Stimulated activated CD4-positive, alpha-beta T cell treated with anti-CD3 and anti-CD28 coated beads, TNF-alpha, amount 100 ng/mL, for 24 hours (primary cell): ENCODE results near the gene RAD51.

Experiments
- DNase-seq, 3 experiments: peaks; one replicate each; pipeline ENCODE4 v3.0.0-alpha.2; 2020; ENCODE audit warnings: low read depth in 3 of 3

RAD51 gene

DNA sequence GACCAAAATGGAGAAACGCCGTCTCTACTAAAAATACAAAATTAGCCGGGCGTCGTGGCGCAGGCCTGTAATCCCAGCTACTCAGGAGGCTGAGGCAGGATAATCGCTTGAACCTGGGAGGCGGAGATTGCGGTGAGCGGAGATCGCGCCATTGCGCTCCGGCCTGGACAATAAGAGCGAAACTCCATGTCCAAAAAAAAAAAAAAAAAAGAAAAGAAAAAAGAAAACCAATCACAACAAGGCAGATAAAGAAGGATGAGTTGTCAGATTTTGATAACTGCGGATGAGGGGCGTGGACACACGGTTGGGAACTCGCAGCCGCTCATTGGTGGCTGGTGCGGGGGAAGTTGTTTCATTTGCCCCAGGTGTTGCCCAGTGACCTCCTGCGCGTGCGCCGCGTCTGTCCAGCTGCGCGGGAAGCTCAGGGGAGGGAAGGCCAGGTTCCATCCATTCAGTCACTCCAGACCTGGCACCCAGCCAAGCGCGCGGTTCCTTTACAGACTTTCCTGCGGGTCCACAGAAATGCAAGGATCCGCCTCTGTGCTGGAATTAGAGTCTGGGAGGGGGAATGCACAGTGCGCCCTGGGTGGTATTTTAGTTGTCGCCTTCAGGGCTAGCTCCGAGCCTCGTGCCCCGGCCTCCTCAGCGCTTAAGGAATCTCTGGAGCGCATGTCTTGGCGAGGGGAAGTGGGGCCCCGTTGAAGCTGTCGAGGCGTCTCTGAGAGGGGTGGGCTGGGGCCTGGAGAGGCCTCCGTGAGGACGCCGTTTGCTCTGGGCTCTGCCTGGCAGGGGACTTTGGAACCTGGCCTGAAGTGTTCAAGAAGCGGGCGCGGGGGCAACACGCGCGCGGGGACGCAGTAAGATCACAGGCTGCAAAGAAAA, 68.2 kb downstream of the RAD51 start:
- peak in 1 of 3 experiments; percentile 53 for DNase-seq

DNA sequence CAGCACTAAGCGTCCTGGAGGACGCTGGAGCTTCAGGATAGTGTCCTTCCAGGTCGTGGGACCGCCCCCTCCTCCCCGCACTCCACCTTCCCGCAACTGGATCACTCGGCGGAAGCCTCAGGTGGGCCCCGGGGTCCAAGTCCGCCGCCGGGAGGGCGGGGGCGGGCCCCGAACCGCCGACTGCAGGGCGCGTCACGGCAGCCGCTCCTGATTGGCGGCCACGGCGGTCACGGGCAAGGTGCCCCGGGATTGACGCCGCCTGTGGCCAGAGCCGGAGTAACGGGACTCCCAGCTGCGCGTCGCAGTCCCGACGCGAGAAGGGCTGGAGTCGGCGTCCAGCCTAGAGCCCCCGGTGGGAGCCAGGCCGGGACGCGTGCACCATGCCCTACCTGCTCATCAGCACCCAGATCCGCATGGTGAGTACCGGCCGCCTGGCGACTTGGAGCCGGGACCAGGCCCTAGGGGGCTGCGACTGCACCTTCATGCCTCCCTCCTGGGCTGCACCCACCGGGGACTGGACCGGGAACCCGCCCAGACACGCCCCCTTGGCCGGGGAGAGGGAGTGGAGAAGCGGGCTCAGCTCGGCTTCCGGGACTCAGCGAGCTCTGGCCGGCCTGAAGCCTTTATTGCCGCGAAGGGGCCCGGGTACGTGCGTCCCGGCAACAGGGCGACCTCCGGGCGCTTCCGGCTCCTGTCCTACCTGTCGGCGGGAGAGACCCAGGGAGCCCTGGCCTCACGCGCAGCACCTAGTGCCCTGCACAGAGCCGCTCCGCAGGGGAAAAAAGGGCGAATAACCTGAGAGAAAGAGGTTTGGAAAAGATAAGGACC, 69.0 kb downstream of the RAD51 start, which contains the start of gene GCHFR:
TSS of gene GCHFR (plus strand) at position 268 of the 828 bp plus-strand sequence. CDS start at position 381, 113 bp downstream.
- peak in 1 of 3 experiments; percentile 69 for DNase-seq

DNA sequence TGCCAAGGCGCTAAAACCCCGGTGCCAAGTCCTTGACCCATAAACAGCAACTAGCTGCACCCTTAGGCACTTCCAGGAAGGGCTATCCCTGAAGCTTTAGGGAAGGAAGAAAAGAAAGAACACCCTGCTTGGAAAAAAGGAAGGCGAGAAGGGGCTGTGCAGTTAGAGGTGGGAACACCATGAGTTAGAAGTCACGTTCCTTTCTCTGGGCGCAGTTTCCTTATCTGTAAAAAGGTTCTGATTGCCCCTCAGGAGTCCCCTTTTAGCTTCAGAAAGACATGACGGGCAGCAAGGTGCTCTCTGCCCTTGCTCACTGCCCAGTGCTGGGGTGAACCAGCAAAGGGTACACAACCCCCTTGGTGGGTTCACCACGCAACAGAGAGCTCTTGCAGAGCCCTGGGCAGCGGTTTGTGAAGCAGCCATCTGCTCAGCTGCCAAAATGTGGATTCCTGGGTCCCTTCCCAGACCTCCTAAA, 69.7 kb downstream of the RAD51 start:
- no peak for DNase-seq

DNA sequence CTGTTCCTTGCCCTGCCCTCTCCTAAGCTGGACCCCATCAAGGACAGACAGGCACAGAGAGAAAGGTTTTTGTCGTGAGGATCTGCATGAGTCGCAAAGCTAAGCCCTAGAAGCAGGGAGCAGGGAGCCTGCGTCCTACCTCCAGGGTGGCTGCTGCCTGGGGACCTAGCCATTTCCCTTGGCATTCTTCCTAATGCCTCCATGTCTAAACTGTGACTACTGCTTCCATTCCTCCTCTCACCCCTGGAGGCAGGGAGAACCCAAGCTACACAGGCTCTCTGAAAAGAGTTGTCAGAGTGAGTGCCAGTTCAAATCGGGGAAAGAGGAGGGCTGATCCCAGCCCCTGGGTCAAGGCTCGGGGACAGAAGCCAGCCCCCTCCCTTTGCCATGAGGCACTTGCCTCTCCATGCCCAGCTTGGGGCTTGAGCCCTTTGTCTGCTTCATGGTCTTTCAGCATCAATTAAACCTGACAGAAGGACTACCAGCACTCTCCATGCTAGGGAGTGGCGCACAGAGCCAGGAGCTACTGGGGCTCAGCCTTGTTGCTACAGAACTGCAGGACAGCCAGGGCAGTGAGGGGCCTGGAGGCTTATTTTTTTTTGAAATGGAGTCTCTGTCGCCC, 71.3 kb downstream of the RAD51 start:
- DNase-seq: no peak

DNA sequence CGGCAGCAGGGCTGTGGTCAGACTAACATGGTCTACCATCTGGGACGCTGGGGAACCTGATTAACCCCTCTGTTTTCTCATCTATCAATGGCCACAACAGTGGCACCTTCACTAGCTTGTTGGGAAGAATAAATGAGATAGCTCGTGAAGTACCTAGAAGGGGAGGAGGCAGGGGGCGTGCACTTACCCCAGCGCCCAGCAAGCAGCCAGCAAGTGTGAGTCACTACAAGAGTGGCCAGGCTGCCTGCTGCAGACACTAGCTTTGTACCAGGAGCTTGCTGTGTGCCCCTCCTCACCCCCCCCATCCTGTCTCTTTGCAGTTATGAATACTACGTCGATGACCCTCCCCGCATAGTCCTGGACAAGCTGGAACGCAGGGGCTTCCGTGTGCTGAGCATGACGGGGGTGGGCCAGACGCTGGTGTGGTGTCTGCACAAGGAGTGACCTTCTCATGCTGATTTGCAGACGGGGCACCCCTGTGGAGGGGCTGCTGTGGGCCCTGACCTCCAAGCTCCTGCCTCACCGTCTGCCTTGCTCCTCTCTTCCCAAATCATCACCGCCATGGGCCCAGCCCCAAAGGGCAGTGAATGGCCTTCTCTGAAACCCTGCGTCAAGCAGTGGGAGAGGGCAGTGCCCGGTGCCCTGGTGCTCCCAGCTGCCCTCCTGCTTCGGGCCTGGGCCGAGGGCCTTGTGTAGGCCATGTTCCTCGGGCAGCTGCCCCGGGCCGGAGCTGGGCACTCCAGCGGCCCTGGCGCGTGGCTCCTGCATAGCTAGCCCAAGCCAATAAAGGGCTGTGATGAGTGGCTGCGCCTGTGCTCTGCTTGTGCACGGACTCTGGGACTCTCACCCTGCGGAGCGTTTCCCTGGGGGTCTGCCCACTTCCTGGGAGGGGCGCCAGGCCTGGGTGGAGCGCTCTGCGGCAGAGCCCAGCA, 72.2 kb downstream of the RAD51 start:
- no peak for DNase-seq

DNA sequence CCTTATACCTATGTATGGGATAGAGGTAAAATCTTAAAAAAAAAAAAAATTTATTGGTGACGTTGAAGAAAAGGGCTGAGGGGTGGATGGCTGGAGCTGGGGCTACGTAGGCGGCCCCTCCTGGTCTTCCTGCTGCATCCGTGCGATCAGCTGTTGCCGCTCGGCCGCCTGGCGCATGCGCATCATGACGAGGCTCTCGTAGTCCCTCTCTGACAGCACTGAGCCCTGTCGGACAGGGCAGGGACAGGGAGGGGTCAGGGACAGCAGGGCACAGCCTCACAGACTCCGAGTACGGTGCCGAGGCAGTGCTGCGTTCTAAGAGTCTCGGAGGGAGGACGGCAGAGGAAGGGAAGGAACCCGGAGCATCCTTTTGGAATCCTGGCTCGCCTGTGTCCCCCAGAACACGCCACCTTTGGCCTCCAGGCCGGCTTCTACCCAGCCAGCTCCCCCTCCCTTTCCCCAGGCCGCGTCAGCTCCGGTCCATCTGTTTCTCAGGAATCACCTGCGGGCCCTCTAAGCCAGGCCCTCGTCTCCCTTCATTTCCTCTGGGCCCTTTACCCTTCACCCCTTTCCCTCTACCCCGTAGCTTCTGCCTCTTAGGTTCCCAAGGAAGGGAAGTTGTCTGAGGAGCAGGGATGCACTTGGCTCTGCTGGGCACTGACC, 73.0 kb downstream of the RAD51 start:
- DNase-seq: no peak

DNA sequence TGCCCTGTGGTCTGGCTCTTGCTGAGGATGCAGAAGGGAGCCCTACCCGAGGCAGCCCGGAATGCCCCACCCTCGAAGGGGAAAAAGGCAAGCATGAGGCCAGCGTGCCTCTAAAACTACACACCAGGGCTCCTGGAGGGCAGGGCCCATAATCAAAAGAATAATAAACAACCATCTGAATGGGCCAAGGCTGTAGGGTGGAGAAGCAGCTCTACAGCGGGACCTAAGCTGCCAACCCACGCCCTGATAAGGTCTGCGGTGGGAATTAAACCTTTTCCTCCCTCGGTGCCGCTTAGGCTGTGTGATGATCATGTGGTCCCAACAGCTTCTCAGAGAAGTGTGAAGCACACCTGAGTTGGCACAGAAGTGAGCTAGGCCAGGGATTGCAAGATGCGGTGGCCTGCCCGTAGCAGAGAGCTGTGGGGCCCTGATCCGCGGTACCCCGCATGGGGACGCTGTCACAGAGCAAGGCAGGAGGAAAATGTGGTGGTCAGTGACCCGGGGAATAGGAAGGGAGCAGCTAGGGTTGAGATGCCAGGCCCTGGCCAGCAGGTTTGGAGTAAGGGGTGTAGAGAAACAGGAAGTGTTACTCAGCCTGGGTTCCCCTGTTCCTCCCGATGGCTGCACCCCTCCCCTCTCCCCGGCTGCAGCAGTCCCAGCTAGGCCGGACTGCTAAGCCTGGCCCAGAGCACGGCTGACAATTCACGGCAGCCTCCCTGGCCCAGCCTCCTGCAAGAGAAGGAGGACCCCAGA, 73.7 kb downstream of the RAD51 start:
- DNase-seq: no peak

DNA sequence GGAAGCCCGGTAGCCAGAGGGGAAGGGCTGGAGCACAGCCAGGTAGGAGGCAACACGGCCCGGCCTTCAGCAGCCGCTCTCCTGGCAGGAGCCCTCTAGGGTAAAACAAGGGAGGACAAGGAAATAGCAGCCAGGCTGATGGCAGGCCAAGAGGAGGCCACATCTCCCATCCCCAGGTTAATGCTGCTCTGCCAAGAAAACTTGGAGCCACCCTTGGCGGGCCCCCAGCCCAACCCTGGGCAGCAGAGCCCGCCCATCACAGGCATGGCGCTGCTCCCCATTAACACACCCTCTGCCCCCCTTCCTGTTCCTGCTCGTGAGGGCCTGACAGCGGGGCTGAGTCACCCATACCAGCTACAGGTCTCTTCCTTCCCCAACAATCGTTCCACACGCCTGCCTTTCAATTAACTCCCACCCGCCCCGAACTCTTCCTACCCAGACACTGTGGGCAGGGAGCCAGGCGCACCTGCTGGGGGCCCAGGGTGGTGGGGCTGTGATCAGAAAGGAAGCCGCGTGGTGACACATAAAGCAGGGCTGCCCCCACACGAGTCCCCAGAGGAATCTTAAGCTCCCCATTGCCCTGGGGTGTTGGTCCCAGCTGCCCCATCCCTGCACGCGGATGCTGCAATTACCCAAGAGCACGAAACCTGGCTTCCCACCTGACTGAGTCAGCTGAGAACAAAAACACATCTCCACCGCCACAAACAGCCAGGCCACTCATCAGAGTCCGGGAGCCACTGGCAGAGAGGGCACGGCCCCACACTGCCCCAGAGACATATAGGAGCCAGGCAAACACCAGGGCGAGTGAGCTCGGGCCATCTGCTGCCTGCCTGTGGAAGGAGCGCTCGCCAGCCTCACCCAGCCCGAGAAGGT, 74.5 kb downstream of the RAD51 start, which contains the start of gene C15orf62:
TSS of gene C15orf62 (plus strand) at position 707 of the 873 bp plus-strand sequence. CDS start 516 bp downstream, outside the sequence.
- peak in 2 of 3 experiments; percentile 47 to 69 for DNase-seq

DNA sequence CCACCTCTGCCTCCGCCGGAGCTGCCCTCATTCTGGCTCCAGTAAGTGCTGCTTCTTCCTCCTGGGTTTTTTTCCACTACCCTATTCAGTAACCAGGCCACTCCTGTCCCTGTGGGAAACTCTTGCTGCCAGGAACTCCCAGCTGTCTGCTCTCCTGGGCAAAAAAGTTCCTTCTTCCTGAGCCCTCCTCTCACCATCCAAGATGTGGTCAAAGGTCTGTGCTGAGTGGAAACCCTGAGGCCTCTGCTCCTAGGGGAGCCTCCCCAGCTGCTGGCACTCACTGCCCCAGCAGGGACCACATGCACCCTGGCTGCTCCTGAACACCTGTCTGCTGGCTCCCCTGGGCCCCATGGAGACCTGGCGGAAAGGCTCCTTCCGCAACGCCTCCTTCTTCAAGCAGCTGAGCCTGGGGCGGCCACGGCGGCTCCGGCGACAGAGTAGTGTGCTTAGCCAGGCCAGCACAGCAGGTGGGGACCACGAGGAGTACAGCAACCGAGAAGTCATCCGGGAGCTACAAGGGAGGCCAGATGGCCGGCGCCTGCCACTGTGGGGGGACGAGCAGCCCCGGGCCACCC, 75.3 kb downstream of the RAD51 start:
- no peak for DNase-seq

DNA sequence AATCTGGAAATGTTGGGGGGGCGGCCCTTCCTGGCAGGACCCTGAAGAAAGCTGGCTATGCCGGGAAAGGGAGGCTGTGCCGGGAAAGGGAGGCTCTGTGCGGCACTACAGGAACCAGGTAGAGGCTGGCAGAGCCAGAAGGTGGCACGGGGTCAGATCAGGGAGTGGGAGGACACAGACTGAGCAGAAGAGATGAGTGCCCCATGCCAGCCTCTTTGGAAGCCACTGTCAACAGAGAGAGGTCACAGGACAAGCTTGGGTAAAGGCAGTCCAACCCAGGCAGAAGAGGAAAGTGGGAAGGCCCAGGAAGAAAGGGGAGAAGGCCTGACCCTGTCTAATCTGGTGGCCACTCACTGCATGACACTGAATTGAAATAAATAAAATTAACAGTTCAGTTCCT, 76.3 kb downstream of the RAD51 start:
- no peak for DNase-seq

DNA sequence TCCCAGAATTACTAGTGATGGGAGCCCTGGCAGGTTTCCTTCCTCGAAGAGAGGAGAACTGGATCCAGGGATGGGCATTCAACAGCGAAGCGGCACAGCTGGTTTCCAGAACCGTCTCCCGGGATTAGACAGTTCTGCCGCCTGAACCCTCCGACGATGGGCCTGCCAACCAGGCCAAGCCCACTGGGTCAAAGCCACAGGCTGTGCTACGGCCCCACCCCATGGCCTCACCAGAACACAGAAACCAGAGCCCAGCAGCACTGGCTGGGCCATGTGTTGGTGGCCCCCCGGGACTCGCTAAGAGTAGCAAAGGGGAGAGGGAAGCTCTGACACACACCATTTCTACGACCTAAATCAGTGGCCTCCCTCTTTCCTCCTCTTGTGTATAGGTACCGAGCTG, 77.0 kb downstream of the RAD51 start:
- no peak for DNase-seq

DNA sequence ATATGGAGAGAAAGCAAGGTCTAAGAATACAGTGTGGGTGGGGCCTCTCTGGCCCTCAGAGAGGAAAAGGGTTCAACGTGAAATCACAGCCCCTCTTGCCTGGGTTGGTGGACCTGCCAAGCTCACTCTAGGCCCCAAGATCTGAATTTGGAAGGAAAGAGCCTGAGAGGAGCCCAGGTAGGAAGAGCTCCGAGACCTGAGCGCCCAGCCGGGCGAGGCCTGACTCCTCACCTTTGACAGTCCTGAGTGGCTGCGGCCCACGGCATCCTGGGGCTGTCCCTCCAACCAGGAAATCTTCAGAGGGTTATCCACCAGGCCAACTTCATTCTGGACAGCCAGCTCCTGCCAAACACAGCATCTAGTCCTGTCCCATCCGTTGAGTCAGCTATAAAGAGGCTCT, 78.5 kb downstream of the RAD51 start:
- DNase-seq: no peak

DNA sequence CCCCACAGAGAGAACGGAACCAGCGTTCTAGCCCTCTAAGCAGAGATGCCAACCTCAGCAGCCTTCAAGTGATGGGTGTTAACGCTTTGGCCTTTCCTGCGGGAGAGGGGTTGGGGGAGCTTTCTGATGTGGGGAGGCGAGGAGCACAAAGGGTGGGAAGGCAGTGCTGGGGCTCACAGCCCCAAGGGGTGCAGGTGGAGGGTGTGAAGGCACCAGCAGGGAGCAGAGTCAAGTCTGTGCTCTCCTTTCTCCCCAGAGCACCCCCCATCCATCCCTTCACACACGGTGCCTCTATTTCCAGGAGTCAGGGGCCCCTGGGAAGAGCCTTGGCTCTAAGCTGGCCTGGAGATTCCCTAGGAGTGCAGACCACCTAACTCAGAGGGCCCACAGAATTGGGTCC, 78.9 kb downstream of the RAD51 start:
- DNase-seq: no peak

DNA sequence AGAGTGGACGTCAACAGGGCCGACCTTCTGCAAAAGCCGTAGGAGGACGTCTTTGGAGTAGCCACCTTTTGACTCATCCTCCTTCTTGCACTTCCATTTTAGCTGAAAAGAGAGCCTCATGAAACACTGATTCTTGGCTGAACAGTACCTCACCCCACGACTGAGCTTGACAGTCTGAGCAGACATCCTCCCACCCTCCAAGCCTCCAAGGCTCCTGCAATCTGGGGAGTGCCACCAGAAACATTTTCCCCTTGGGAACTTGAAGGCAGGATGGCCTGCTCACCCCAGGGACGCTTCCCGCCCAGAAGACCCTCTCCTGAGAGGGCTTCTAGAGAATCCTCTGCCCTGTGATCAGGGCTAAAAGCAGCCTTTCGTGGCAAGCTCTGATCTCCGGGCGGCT, 80.0 kb downstream of the RAD51 start:
- no peak for DNase-seq

DNA sequence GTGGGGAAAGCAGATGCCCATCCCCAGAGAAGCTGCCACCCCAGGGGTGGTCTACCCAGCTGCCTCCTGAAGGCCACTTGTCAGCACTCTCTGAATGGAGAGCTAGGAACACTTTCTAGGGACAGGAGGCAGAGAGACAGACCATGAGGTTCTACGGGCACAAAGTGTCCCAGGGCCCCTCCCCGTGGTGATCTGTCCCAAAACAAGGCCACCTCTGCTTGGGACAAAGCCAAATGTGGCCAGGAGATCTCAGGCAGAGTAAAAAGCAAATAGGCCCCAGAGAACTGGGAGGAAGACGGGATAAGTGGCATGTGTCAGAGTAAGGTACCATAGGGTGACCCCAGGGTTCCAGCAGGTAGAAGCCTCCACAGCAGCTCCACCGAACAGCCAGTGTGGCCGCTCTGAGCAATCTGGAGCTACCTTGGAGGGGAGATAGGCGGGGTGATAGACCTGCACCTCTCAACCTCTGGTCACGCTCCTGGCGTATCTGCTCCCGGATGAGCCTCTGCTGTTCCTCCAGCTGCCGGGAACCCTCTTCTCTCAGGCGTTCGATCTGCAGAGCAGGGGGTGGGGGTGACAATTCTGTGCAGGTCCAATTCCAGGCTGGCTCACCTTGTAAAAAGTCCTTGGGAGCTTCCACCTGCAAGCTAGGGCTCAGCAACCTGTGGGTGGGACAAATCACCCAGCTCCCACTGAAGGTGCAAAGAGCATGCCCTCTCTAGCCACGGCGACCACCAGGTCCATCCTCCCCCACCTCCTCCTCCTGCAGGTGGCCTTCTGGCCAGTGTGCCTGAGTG, 81.0 kb downstream of the RAD51 start:
- no peak for DNase-seq

DNA sequence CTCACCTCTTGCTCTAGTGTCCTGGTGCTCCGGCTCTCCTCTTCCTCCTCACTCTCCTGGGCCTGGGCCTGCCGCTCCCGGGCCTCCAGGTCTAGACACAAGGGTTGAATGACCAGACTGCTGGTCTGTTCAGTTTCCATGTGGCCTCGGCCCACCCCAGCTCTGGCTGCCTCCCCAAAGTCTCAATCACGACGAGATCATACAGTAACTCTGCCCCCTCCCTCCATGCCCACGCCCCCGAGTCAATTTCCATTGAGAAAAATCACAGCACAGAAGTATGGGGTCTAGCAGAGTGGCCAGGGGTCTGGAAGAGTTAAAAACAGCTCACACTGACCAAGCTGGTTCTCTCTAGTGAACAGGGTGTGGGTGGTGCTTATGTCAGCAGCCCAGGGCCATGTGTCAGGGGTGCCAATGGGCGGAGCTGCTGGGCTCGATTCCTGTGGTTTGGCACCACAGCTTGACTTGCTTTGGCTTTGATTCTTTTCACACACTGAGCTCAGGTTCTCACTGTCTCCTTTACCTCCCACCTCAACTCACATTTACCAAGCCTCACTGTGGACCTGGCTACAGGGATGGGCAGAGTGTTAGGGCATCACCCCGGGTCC, 81.7 kb downstream of the RAD51 start:
- no peak for DNase-seq
